ENCODE results near the gene N4BP3.
"Not testable (repeated sequence)": the region's sequence is repeated elsewhere in the genome, so short reads cannot be mapped to it uniquely, and the experiment has no call there.

The N4BP3 gene

GRCh38 chr5:178113141-178113787 is at the start of gene N4BP3:
Gene N4BP3, plus strand, starts transcription at chr5:178113532. Its CDS starts 6,052 bp downstream, at chr5:178119584.
- peak; percentile 62 for DNase-seq

GRCh38 chr5:178067755-178068154 is 45.6 kb upstream of the N4BP3 start:
- DNase-seq: no peak

GRCh38 chr5:178068293-178068692 is 45.0 kb upstream of the N4BP3 start:
- DNase-seq: no peak

- DNase-seq: peak; percentile 80
Measured at GRCh38 chr5:178069909-178070308, 43.4 kb upstream of the N4BP3 start.

- no peak for DNase-seq
Measured at GRCh38 chr5:178071108-178071507, 42.2 kb upstream of the N4BP3 start.

GRCh38 chr5:178072749-178073148 is 40.6 kb upstream of the N4BP3 start:
- DNase-seq: no peak

GRCh38 chr5:178074266-178074952 is 38.9 kb upstream of the N4BP3 start:
- peak; percentile 75 for DNase-seq

GRCh38 chr5:178076965-178077364 is 36.4 kb upstream of the N4BP3 start:
- DNase-seq: not testable (repeated sequence)

GRCh38 chr5:178077751-178078150 is 35.6 kb upstream of the N4BP3 start:
- DNase-seq: no peak

- no peak for DNase-seq
Measured at GRCh38 chr5:178078197-178079010, 34.9 kb upstream of the N4BP3 start.

- no peak for DNase-seq
Measured at GRCh38 chr5:178080056-178080455, 33.3 kb upstream of the N4BP3 start.

- DNase-seq: no peak
Measured at GRCh38 chr5:178080618-178081410, 32.5 kb upstream of the N4BP3 start.

- DNase-seq: peak; percentile 69
Measured at GRCh38 chr5:178081571-178082243, 31.6 kb upstream of the N4BP3 start.

GRCh38 chr5:178083922-178084321 is 29.4 kb upstream of the N4BP3 start:
- DNase-seq: no peak

- no peak for DNase-seq
Measured at GRCh38 chr5:178085316-178085715, 28.0 kb upstream of the N4BP3 start.

- DNase-seq: no peak
Measured at GRCh38 chr5:178086266-178086665, 27.1 kb upstream of the N4BP3 start.

- DNase-seq: not testable (repeated sequence)
Measured at GRCh38 chr5:178087199-178087598, 26.1 kb upstream of the N4BP3 start.

GRCh38 chr5:178090856-178091255 is 22.5 kb upstream of the N4BP3 start:
- no peak for DNase-seq

GRCh38 chr5:178093134-178093533 is 20.2 kb upstream of the N4BP3 start:
- no peak for DNase-seq

- no peak for DNase-seq
Measured at GRCh38 chr5:178094345-178094744, 19.0 kb upstream of the N4BP3 start.

GRCh38 chr5:178098685-178099084 is 14.6 kb upstream of the N4BP3 start:
- no peak for DNase-seq

GRCh38 chr5:178103612-178104011 is 9.7 kb upstream of the N4BP3 start:
- no peak for DNase-seq
